AG10803 (cell line): ENCODE measurements around the gene AK8.

Experiments used
- DNase-seq: peaks from one replicate; pipeline ENCODE4 v3.0.0; 2010; ENCODE audit warnings: low read depth
- H3K4me3 ChIP-seq: 2 replicates; pipeline ENCODE4 v1.5.1; 2011; ENCODE audit warnings: mild to moderate bottlenecking, low read length, control low read depth
- TF ChIP-seq, protein P1 (sequence below): conservative IDR thresholded peaks from 2 replicates; pipeline ENCODE4 v1.5.1; 2011; ENCODE audit warnings: mild to moderate bottlenecking, low read length, control low read depth, inconsistent platforms

The AK8 gene, protein sequence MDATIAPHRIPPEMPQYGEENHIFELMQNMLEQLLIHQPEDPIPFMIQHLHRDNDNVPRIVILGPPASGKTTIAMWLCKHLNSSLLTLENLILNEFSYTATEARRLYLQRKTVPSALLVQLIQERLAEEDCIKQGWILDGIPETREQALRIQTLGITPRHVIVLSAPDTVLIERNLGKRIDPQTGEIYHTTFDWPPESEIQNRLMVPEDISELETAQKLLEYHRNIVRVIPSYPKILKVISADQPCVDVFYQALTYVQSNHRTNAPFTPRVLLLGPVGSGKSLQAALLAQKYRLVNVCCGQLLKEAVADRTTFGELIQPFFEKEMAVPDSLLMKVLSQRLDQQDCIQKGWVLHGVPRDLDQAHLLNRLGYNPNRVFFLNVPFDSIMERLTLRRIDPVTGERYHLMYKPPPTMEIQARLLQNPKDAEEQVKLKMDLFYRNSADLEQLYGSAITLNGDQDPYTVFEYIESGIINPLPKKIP

DNA sequence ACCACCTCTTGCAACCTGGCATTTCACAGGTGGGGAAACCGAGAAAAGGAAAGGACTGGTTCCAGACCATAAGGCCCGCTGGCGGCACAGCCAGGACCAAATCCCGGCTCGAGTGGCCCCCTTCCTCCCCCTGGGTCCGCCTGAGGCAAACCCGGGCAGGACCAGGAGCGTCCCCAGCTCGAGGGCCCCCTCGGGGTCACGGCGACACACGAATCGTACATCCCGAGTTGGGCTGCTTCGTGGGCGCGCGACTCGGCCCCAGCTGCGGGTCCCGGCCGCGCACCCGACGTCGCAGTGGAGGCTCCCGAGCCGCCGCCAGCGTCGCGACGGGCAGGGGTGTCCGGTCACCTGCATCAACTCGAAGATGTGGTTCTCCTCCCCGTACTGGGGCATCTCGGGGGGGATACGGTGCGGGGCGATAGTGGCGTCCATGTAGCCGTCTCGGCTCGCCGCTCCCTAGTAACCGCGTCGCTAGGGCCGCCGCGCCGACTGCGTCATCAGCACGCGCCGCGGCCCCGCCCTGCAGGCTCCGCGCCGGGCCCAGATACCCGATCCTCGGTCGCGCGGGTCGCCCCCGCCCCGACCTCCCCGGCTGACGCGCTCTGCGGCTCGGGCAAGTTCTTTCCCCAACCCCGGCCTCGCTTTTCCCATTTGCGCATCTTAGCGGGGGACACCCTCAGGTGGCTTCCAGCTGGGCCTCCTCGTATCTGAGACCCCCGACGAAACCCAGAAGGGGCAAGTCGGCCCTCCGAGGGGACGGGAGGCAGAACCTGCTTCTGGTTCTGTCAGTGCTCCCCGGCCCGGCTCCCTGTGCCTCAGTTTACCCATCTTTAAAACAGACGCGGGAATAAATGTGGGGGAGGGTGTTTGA is at the start of gene AK8:
TSS of gene AK8 (minus strand) at position 461 of the 871 bp plus-strand sequence. CDS start at position 432, 29 bp downstream.
- TF ChIP-seq, protein P1, sequence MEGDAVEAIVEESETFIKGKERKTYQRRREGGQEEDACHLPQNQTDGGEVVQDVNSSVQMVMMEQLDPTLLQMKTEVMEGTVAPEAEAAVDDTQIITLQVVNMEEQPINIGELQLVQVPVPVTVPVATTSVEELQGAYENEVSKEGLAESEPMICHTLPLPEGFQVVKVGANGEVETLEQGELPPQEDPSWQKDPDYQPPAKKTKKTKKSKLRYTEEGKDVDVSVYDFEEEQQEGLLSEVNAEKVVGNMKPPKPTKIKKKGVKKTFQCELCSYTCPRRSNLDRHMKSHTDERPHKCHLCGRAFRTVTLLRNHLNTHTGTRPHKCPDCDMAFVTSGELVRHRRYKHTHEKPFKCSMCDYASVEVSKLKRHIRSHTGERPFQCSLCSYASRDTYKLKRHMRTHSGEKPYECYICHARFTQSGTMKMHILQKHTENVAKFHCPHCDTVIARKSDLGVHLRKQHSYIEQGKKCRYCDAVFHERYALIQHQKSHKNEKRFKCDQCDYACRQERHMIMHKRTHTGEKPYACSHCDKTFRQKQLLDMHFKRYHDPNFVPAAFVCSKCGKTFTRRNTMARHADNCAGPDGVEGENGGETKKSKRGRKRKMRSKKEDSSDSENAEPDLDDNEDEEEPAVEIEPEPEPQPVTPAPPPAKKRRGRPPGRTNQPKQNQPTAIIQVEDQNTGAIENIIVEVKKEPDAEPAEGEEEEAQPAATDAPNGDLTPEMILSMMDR, result no peak
- DNase-seq, result peak; percentile 73
- peak within 1 kb of the TSS; percentile 98 for H3K4me3 ChIP-seq

- TF ChIP-seq, protein P1, result no peak
- H3K4me3 ChIP-seq, result no peak overlapping the region
- DNase-seq, result no peak
Observed at GRCh38 chr9:132927704-132928103, 49.6 kb upstream of the AK8 start.

GRCh38 chr9:132923346-132923902 is 45.3 kb upstream of the AK8 start:
- TF ChIP-seq, protein P1, result no peak
- no peak for DNase-seq
- H3K4me3 ChIP-seq, result no peak overlapping the region

DNA sequence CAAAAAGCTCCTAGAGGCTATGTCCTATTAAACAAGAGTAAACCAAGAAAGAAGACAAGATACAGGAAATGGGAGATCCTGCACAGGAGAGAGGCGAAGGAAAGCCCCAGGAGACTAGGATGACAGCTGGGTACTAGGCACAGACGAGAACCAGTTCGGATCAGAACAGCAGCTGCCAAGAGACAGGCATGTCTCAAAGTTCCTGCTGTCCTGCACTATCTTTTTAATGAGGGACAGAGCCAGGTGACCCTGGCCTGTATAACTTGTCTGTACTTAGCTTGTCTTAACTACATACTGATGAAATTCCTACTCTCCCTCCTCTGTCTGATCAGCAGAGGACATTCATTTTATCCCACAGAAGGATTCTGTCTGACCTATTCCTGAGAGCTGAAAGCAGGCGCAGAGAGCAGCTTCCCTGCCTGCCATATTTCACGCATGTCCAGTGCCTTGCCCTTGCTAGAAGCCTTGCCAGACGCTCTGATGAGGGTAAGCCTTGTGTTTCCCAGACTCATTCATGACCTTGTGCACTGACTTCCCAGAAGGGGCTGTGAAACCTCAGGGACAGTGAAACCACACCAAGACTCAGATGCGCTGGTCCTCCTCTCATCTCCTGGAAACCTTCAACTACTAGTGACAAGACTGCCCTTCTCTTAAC is 41.7 kb upstream of the AK8 start:
- no peak overlapping the region for H3K4me3 ChIP-seq
- no peak for DNase-seq
- TF ChIP-seq, protein P1, result no peak

- H3K4me3 ChIP-seq, result no peak overlapping the region
- TF ChIP-seq, protein P1, result no peak
- no peak for DNase-seq
Observed at GRCh38 chr9:132914924-132915323, 36.8 kb upstream of the AK8 start.

DNA sequence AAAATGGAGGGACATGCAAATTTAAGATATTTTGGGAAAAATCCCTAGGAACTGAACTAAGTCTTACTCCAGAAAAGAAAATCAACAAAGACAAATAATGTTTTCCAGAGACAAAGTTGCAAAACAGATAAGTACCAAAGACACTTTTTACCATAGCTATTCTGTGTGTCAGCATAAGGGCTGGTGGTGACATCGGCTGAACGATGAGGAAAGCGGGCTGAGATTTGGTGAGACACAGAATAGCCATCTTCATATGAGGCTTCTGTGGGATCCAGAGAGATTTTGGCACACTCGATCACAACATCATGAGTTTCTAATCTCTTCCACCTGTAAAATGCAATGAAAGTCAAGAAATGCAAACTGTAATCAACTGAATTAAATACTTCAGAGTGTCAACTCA is 34.0 kb upstream of the AK8 start:
- DNase-seq, result no peak
- H3K4me3 ChIP-seq, result no peak overlapping the region
- TF ChIP-seq, protein P1, result no peak
